Liver (tissue), 9 donors: ENCODE data around the gene EPB41L3. TPM values are rescaled to one million over a fixed set of nuclear protein-coding genes. Genes with fewer than 3 reads are reported as not detected.

Source experiments
- DNase-seq: peaks from one replicate; pipeline ENCODE4 v3.0.0-alpha.2; 2017; ENCODE audit warnings: low spot score
- H3K27ac ChIP-seq, 2 donors: one replicate each; pipeline ENCODE4 v1.7.0; 2013; ENCODE audit warnings: inconsistent platforms in 2 of 2, low read length in 2 of 2, control low read depth in 1 of 2, low read depth in 1 of 2, mild to moderate bottlenecking in 1 of 2
- H3K27me3 ChIP-seq, 4 donors: one replicate each; pipeline versions ENCODE4 v1.6.1 to v1.7.0; 2013; ENCODE audit warnings: low read length in 3 of 4, inconsistent platforms in 1 of 4, mild to moderate bottlenecking in 1 of 4, moderate library complexity in 1 of 4; ENCODE audit not compliant: control insufficient read depth in 4 of 4, insufficient read depth in 4 of 4
- H3K36me3 ChIP-seq, 4 donors: one replicate each; pipeline versions ENCODE4 v1.6.1 to v1.7.0; 2013; ENCODE audit warnings: low read length in 3 of 4, mild to moderate bottlenecking in 3 of 4, low read depth in 1 of 4, moderate library complexity in 1 of 4; ENCODE audit not compliant: control insufficient read depth in 4 of 4, insufficient read depth in 3 of 4
- H3K4me1 ChIP-seq, 4 donors: one replicate each; pipeline versions ENCODE4 v1.6.1 to v1.7.0; 2013; ENCODE audit warnings: low read length in 3 of 4, mild to moderate bottlenecking in 3 of 4, moderate library complexity in 1 of 4; ENCODE audit not compliant: control insufficient read depth in 4 of 4, insufficient read depth in 4 of 4
- H3K4me3 ChIP-seq, 3 donors: one replicate each; pipeline versions ENCODE4 v1.6.1 to v1.7.0; 2013; ENCODE audit warnings: low read length in 3 of 3, control low read depth in 1 of 3, low read depth in 1 of 3, mild to moderate bottlenecking in 1 of 3
- H3K9ac ChIP-seq, 2 donors: one replicate each; pipeline ENCODE4 v1.7.0; 2013; ENCODE audit warnings: low read length in 2 of 2, mild to moderate bottlenecking in 2 of 2, moderate library complexity in 2 of 2, control low read depth in 1 of 2, low read depth in 1 of 2
- H3K9me3 ChIP-seq, 4 donors: one replicate each; pipeline versions ENCODE4 v1.6.1 to v1.7.0; 2013; ENCODE audit warnings: low read length in 3 of 4; ENCODE audit not compliant: control insufficient read depth in 4 of 4
- CTCF ChIP-seq: fragments of 150-350 bp; IDR thresholded peaks from 2 replicates; pipeline ENCODE4 v1.5.1; 2017; ENCODE audit warnings: improper control_type of control experiment, low read depth, low read length; ENCODE audit not compliant: missing input control
- EGR1 ChIP-seq, 2 donors: IDR thresholded peaks; 2 replicates each; pipeline ENCODE4 v1.6.1; 2016 to 2018; ENCODE audit warnings: antibody characterized with exemption in 2 of 2, low read depth in 2 of 2
- FOXA2 ChIP-seq: IDR thresholded peaks from 2 replicates; pipeline ENCODE4 v1.6.1; 2016; ENCODE audit warnings: antibody characterized with exemption
- HNF4A ChIP-seq, 2 donors: conservative IDR thresholded peaks; 2 replicates each; pipeline ENCODE4 v1.6.1; 2016; ENCODE audit warnings: antibody characterized with exemption in 2 of 2, mild to moderate bottlenecking in 2 of 2
- HNF4G ChIP-seq: IDR thresholded peaks from 2 replicates; pipeline ENCODE4 v1.6.1; 2016; ENCODE audit warnings: antibody characterized with exemption
- JUND ChIP-seq, 2 donors: IDR thresholded peaks; 2 replicates each; pipeline ENCODE4 v1.6.1; 2016; ENCODE audit warnings: antibody characterized with exemption in 2 of 2
- MAX ChIP-seq: IDR thresholded peaks from 2 replicates; pipeline ENCODE4 v1.6.1; 2016; ENCODE audit warnings: antibody characterized with exemption
- NR2F2 ChIP-seq: IDR thresholded peaks from 2 replicates; pipeline ENCODE4 v1.6.1; 2016; ENCODE audit warnings: antibody characterized with exemption
- RXRA ChIP-seq, 2 donors: IDR thresholded peaks; 2 replicates each; pipeline ENCODE4 v1.6.1; 2017 to 2018; ENCODE audit warnings: antibody characterized with exemption in 2 of 2, mild to moderate bottlenecking in 1 of 2
- TAF1 ChIP-seq: conservative IDR thresholded peaks from 2 replicates; pipeline ENCODE4 v1.6.1; 2016; ENCODE audit warnings: antibody characterized with exemption, mild to moderate bottlenecking
- YY1 ChIP-seq: IDR thresholded peaks from 2 replicates; pipeline ENCODE4 v1.6.1; 2016; ENCODE audit warnings: antibody characterized with exemption, mild to moderate bottlenecking
- ZBTB33 ChIP-seq: IDR thresholded peaks from 2 replicates; pipeline ENCODE4 v1.6.1; 2016; ENCODE audit warnings: antibody characterized with exemption
- WGBS: extraction: QIAGEN DNeasy Blood & Tissue Kit; methylation state at CpG from one replicate; pipeline ENCODE4 v1.1.7; 2013; 5-methylcytosine and 5-hydroxymethylcytosine counted together
- polyA plus RNA-seq, 2 donors: library from polyadenylated mRNA; stranded (reverse) in 1 of 2; unstranded in 1 of 2; fragments of 200-250 nt in 1 of 2; fragments of >200 nt in 1 of 2; fragmentation: Nextera tagmentation in 1 of 2; extraction: Ambion mirVana in 1 of 2; gene quantifications; one replicate each; pipeline versions ENCODE4 v1.2.1 to v1.2.3, GENCODE V29; 2013 to 2015
- total RNA-seq, 2 donors: library from RNA; depleted of rRNA; stranded (reverse); fragments of >200 nt; gene quantifications; one replicate each; pipeline ENCODE4 v1.2.3, GENCODE V29; 2014
- TF ChIP-seq, protein P1 (sequence below): IDR thresholded peaks from 2 replicates; pipeline ENCODE4 v1.6.1; 2016; ENCODE audit warnings: antibody characterized with exemption, mild to moderate bottlenecking
- donor health status: healthy.
- donor health status: healthy.
- donor health status: healthy.
- donor health status: healthy.
- donor health status: healthy.

EPB41L3 gene
- total and polyA plus RNA-seq, 4 donors = 1.4 to 14.5 (median 5.1) TPM

DNA sequence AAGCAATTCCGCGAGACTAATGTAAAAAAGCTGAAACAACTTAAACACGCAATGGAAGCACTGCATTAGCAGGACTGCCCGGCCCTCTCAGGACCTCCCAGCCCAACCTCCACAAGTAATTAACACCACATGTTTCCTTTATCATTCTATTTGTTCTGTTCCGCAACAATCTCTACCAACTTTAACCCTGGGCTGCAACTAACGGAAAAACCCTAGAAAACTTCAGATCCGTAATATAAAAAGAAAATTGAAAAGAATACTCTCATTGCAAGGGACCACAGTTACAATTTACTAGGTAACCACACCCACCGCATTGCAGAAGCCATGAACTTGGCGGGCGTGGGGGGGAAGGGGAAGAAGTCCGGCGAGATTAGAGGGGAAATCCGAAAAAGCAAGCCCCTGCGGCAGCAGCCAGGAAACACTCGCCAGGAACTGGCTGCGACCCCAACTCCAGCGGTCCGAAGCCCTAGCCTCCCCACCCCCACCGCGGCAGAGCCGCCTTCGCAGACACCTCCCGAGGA, 1.2 kb downstream of the EPB41L3 start:
- H3K27me3 ChIP-seq = peaks cover 0 to 4% (median 4%) of the 10 kb centered on the region in 4 donors
- peaks cover 8 to 16% (median 11%) of the 10 kb centered on the region in 4 donors for H3K4me1 ChIP-seq
- H3K36me3 ChIP-seq = no peaks in the 10 kb centered on the region
- DNase-seq = no peak
- 5% methylated on average over 23 of the region's 23 CpGs for WGBS
- H3K9me3 ChIP-seq = no peaks in the 10 kb centered on the region
- no peak overlapping the region for H3K27ac ChIP-seq
- no peak for TF ChIP-seq EGR1 (IDR thresholded peaks at IDR 0.05; ENCODE audit: low read depth in 2 of 2)
- no peak overlapping the region for H3K9ac ChIP-seq
- H3K4me3 ChIP-seq = peak overlapping the region in 2 of 3 donors; percentile 43 to 57

GRCh38 chr18:5541644-5542043, 2.2 kb downstream of the EPB41L3 start:
- 77% methylated on average over 3 of the region's 3 CpGs for WGBS

GRCh38 chr18:5539391-5539790, 4.4 kb downstream of the EPB41L3 start:
- WGBS = 81% methylated on average over 2 of the region's 2 CpGs
- no peak for TF ChIP-seq JUND (IDR thresholded peaks at IDR 0.05)
- no peak for TF ChIP-seq ZBTB33
- TF ChIP-seq NR2F2 = no peak
- TF ChIP-seq HNF4G = no peak
- no peak for TF ChIP-seq FOXA2
- TF ChIP-seq CTCF = no peak
- no peak for TF ChIP-seq RXRA (IDR thresholded peaks at IDR 0.05)
- no peak for TF ChIP-seq EGR1 (IDR thresholded peaks at IDR 0.05; ENCODE audit: low read depth in 2 of 2)
- no peak for TF ChIP-seq YY1
- TF ChIP-seq, protein P1, sequence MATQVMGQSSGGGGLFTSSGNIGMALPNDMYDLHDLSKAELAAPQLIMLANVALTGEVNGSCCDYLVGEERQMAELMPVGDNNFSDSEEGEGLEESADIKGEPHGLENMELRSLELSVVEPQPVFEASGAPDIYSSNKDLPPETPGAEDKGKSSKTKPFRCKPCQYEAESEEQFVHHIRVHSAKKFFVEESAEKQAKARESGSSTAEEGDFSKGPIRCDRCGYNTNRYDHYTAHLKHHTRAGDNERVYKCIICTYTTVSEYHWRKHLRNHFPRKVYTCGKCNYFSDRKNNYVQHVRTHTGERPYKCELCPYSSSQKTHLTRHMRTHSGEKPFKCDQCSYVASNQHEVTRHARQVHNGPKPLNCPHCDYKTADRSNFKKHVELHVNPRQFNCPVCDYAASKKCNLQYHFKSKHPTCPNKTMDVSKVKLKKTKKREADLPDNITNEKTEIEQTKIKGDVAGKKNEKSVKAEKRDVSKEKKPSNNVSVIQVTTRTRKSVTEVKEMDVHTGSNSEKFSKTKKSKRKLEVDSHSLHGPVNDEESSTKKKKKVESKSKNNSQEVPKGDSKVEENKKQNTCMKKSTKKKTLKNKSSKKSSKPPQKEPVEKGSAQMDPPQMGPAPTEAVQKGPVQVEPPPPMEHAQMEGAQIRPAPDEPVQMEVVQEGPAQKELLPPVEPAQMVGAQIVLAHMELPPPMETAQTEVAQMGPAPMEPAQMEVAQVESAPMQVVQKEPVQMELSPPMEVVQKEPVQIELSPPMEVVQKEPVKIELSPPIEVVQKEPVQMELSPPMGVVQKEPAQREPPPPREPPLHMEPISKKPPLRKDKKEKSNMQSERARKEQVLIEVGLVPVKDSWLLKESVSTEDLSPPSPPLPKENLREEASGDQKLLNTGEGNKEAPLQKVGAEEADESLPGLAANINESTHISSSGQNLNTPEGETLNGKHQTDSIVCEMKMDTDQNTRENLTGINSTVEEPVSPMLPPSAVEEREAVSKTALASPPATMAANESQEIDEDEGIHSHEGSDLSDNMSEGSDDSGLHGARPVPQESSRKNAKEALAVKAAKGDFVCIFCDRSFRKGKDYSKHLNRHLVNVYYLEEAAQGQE = no peak
- no peak for TF ChIP-seq HNF4A (conservative IDR thresholded peaks at IDR 0.05)
- no peak for TF ChIP-seq MAX
- Histone ChIP-seq H3K36me3 (no peaks in the 10 kb centered on the region), H3K9me3 (no peaks in the 10 kb centered on the region), H3K27me3 (peaks cover 0 to 4% (median 3%) of the 10 kb centered on the region in 4 donors), H3K9ac (no peak overlapping the region), H3K4me1 (peaks cover 8 to 16% (median 11%) of the 10 kb centered on the region in 4 donors), H3K27ac (no peak overlapping the region), H3K4me3 (no peak overlapping the region)
- DNase-seq = no peak

More at GRCh38 chr18:5541644-5542043, 2.2 kb downstream of the EPB41L3 start:
- Histone ChIP-seq H3K9ac (no peak overlapping the region), H3K9me3 (no peaks in the 10 kb centered on the region), H3K27me3 (peaks cover 0 to 4% (median 3%) of the 10 kb centered on the region in 4 donors), H3K36me3 (no peaks in the 10 kb centered on the region), H3K27ac (no peak overlapping the region), H3K4me3 (no peak overlapping the region), H3K4me1 (peaks cover 8 to 16% (median 11%) of the 10 kb centered on the region in 4 donors)
- DNase-seq = no peak
- TF ChIP-seq NR2F2 (no peak), TAF1 (no peak)
